Coronary artery (tissue), 2 donors: ENCODE results near the gene TRAPPC12.

Experiments
- DNase-seq: peaks from one replicate; pipeline ENCODE4 v3.0.0-alpha.2; 2017; ENCODE audit warnings: low spot score
- H3K27ac ChIP-seq, 2 donors: fragments of 200-600 bp; sonication (generic); one replicate each; pipeline ENCODE4 v1.5.1; 2016 to 2019
- H3K4me3 ChIP-seq: fragments of 200-600 bp; sonication (generic); 2 replicates; pipeline ENCODE4 v1.5.1; 2016; ENCODE audit warnings: mild to moderate bottlenecking, moderate library complexity
- TF ChIP-seq, protein P1 (sequence below): fragments of 200-600 bp; sonication (generic); IDR thresholded peaks from one replicate; pipeline ENCODE4 v1.5.1; 2019; ENCODE audit warnings: antibody characterized with exemption

TRAPPC12 gene

DNA sequence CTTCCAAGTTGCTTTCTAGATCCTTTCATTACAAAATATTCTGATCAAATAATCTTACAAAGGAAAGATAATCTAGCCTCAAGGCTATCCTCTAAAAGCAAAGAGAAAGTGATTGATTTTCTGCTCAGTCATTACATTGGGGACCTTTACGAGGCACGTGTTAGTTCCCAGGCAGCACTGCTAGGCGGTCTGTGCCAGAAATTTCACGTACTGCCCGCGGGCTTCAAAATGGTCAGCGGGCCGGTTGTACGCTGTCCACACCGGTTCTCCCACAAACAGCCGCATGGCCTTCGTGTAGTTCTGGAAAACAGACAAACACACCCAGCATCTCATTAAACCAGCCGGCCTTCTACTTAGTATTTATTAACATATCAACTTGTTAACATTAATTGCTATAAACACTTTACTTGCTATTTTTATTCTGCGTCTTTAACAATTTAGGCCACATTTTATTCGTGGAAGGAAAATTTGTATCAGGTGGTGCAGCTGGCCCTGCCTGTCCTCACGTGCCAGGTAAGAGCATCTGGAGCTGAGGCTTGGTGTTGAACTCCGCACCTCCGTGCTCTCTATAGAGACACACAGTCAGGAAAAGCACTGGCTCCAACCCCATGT, 119.4 kb downstream of the TRAPPC12 start:
- Histone ChIP-seq H3K27ac (no peak overlapping the region), H3K4me3 (no peak overlapping the region)
- no peak for DNase-seq
- TF ChIP-seq, protein P1, sequence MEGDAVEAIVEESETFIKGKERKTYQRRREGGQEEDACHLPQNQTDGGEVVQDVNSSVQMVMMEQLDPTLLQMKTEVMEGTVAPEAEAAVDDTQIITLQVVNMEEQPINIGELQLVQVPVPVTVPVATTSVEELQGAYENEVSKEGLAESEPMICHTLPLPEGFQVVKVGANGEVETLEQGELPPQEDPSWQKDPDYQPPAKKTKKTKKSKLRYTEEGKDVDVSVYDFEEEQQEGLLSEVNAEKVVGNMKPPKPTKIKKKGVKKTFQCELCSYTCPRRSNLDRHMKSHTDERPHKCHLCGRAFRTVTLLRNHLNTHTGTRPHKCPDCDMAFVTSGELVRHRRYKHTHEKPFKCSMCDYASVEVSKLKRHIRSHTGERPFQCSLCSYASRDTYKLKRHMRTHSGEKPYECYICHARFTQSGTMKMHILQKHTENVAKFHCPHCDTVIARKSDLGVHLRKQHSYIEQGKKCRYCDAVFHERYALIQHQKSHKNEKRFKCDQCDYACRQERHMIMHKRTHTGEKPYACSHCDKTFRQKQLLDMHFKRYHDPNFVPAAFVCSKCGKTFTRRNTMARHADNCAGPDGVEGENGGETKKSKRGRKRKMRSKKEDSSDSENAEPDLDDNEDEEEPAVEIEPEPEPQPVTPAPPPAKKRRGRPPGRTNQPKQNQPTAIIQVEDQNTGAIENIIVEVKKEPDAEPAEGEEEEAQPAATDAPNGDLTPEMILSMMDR, result no peak

DNA sequence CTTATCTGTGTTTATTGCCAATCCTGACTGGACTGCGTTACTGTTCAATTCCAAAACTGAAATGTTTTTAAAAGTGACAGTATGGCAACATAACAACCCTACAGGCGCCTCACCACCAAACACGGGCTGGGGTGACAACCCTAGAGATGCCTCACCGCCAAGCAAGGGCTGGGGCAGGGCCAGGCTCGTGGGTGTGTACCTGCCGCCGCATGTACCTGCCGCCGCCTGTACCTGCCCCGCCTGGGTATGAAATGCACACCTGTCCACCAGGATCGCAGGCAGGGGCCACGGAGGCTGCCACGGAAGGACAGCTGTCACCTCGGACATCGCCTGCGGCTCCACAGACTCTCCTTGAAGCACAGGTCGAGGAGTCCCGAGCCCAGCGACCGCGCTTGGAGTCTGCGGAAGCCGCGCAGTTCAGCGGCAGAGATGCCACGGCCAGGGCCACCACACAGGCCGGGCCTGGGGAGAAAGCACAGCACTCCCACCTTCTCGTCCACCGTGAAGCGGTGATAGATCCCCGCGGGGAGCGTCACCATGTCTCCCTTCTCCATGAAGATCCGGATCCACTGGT, 120.9 kb downstream of the TRAPPC12 start:
- H3K27ac ChIP-seq, result no peak overlapping the region
- TF ChIP-seq, protein P1, result no peak
- DNase-seq, result no peak
- no peak overlapping the region for H3K4me3 ChIP-seq

DNA sequence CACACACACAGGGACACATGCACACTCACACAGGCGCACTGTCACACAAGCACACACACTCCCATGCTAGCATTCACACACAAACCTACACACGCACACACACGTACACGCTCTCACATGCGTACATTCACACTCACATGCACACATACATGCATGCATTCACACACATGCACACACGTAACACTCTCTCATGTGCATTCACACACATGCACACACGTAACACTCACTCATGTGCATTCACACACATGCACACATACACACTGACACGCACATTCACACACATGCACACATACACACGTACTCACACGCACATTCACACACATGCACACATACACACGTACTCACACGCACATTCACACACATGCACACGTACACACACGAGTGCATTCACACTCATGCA, 123.6 kb downstream of the TRAPPC12 start:
- TF ChIP-seq, protein P1, result no peak
- no peak overlapping the region for H3K4me3 ChIP-seq
- DNase-seq, result peak; percentile 21
- H3K27ac ChIP-seq, result no peak overlapping the region

DNA sequence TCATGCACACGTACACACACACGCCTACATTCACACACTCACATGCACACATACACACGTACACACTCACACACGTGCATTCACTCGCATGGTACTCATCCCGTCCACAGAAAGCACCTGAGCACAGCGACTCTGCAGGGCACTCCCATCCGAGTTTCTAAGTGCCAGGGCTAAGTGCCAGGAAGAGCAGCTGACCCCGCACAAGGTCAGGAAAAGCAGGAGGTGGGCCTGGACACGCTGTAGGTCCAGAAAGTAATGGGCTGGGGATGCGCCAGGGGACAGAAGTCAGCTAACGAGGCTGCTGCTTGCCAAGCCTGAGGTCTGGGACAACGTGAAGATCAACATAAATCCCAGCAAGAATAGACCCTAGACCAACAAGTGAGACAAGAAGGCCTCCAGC, 124.0 kb downstream of the TRAPPC12 start:
- peak; percentile 36 for DNase-seq
- no peak overlapping the region for H3K27ac ChIP-seq
- TF ChIP-seq, protein P1, result no peak
- no peak overlapping the region for H3K4me3 ChIP-seq

DNA sequence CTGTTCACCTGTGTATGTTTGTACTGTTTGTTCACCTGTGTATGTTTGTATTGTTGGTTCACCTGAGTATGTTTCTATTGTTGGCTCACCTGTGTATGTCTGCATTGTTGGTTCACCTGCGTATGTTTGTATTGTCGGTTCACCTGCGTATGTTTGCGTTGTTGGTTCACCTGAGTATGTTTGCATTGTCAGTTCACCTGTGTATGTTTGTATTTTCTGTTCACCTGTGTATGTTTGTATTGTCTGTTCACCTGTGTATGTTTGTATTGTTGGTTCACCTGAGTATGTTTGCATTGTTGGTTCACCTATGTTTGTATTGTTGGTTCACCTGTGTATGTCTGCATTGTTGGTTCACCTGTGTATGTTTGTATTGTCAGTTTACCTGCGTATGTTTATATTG, 125.2 kb downstream of the TRAPPC12 start:
- Histone ChIP-seq H3K4me3 (no peak overlapping the region), H3K27ac (no peak overlapping the region)
- TF ChIP-seq, protein P1, result no peak
- no peak for DNase-seq

DNA sequence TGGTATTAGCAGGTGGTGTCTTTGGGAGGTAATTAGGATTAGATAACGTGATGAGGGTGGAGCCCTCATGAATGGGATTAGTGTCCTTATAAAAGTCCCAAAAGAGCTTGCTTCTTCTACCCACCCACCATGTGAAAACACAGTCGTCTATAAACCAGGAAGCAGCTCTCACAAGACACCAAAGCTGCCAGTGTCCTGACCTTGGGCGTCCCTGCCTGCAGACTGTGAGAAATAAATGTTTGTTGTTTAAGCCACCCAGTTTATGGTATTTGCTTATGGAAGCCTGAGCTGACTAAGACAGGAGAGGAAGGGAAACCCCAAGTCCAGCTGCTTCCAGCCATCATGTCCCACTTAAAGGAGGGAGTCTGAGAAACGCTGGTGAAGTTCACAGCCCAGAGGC, 126.3 kb downstream of the TRAPPC12 start:
- Histone ChIP-seq H3K27ac (no peak overlapping the region), H3K4me3 (no peak overlapping the region)
- DNase-seq, result peak; percentile 16
- TF ChIP-seq, protein P1, result no peak

DNA sequence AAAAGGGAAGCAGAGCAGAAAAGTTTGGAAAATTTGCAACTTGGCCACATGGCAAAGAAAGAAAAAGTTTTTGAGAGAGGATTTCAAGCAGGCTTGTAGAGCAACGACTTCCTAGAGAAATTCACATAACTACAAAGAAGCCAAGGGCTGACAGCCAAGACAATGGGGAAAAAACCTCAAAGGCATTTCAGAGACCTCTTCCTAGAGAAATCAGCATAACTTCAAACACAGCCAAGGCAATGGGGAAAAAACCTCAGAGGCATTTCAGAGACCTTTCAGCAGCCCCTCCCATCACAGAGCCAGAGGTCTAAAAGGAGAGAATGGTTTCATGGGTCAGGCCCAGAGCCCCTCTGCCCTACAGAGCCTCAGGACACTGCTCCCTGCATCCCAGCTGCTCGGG, 132.6 kb downstream of the TRAPPC12 start:
- no peak overlapping the region for H3K27ac ChIP-seq
- H3K4me3 ChIP-seq, result no peak overlapping the region
- peak; percentile 14 for DNase-seq
- TF ChIP-seq, protein P1, result no peak
